HCT116 (cell line): ENCODE data around the gene HDAC11. TPM values are rescaled to one million over a fixed set of nuclear protein-coding genes. Genes with fewer than 3 reads are reported as not detected.

Source experiments
- ATAC-seq: fragments of 200-7000 bp; cut with Tn5 transposase; 2 replicates; pipeline ENCODE4 v1.9.1; 2020; ENCODE audit warnings: mild to moderate bottlenecking, moderate library complexity
- BruUV-seq: library from RNA; stranded (reverse); fragments of 400-500 nt; replicated peaks from 2 replicates; lab custom pipeline; 2021; lab: Mats Ljungman, UMichigan
- CTCF ChIA-PET: fragments of 300-600 bp; sonication (Branson Sonifier 250); formaldehyde crosslinking; loops from one replicate; lab custom pipeline; 2021; ENCODE audit warnings: antibody characterized with exemption; lab: Charles Lee
- POLR2A ChIA-PET: fragments of 300-600, 350-600 bp; sonication (Branson Sonifier 250); formaldehyde crosslinking; loops from one replicate; lab custom pipeline; 2021; ENCODE audit warnings: antibody characterized with exemption; lab: Charles Lee
- RAD21 ChIA-PET, 2 experiments: fragments of 300-600 bp; sonication (Branson Sonifier 250); formaldehyde crosslinking; loops; one replicate each; lab custom pipeline; 2023; ENCODE audit warnings: low total read pairs in 2 of 2; ENCODE audit not compliant: uncharacterized antibody in 2 of 2, unreplicated experiment in 2 of 2, low non-redundant PET in 1 of 2; lab: Charles Lee
- DNase-seq: peaks from one replicate; pipeline ENCODE4 v3.0.0-alpha.2; 2010; ENCODE audit warnings: low read depth, low spot score
- H2AFZ ChIP-seq: fragments of 200-600 bp; shearing (Covaris generic), sonication (generic); 2 replicates; pipeline ENCODE4 v1.6.1; 2017; ENCODE audit warnings: low read depth, mixed run types, mixed read lengths, antibody characterized with exemption, low read length; ENCODE audit not compliant: poor library complexity, severe bottlenecking
- H3K27ac ChIP-seq: 2 replicates; pipeline ENCODE4 v1.5.1; 2012; ENCODE audit warnings: low read depth, low read length
- H3K27me3 ChIP-seq: fragments of 200-600 bp; sonication (generic); 2 replicates; pipeline ENCODE4 v1.6.1; 2016; ENCODE audit warnings: mixed run types, low read length, mixed read lengths; ENCODE audit not compliant: insufficient read depth
- H3K36me3 ChIP-seq, 2 experiments: fragments of 200-500 bp in 1 of 2; fragments of 200-600 bp in 1 of 2; sonication (Bioruptor generic) in 1 of 2; sonication (generic) in 1 of 2; 2 replicates each; pipeline versions ENCODE4 v1.5.1 to v1.6.1; 2014 to 2016; ENCODE audit warnings: low read length in 2 of 2, inconsistent platforms in 1 of 2, mixed read lengths in 1 of 2, mixed run types in 1 of 2; ENCODE audit not compliant: insufficient read depth in 2 of 2, control insufficient read depth in 1 of 2
- H3K4me1 ChIP-seq, 2 experiments: fragments of 200-600 bp in 1 of 2; sonication (generic) in 1 of 2; 2 replicates each; pipeline versions ENCODE4 v1.5.1 to v1.6.1; 2012 to 2017; ENCODE audit warnings: low read length in 2 of 2, inconsistent platforms in 1 of 2, mild to moderate bottlenecking in 1 of 2, mixed read lengths in 1 of 2, mixed run types in 1 of 2, moderate library complexity in 1 of 2; ENCODE audit not compliant: insufficient read depth in 2 of 2, control insufficient read depth in 1 of 2
- H3K4me2 ChIP-seq: fragments of 200-600 bp; sonication (generic); 2 replicates; pipeline ENCODE4 v1.6.1; 2017; ENCODE audit warnings: mixed run types, low read length, mixed read lengths
- H3K4me3 ChIP-seq, 2 experiments: fragments of 200-600 bp in 1 of 2; sonication (generic) in 1 of 2; replicated peaks in 1 of 2; 2 replicates each; pipeline ENCODE4 v1.5.1; 2011 to 2016; ENCODE audit warnings: low read length in 2 of 2, control low read depth in 1 of 2, low read depth in 1 of 2, mild to moderate bottlenecking in 1 of 2, mixed read lengths in 1 of 2, mixed run types in 1 of 2
- H3K79me2 ChIP-seq: fragments of 200-600 bp; sonication (generic); 2 replicates; pipeline ENCODE4 v1.6.1; 2017; ENCODE audit warnings: mild to moderate bottlenecking, mixed run types, low read length, moderate library complexity, mixed read lengths; ENCODE audit not compliant: insufficient read depth
- H3K9ac ChIP-seq: fragments of 200-600 bp; sonication (generic); 2 replicates; pipeline ENCODE4 v1.6.1; 2016; ENCODE audit warnings: low read length, mixed read lengths
- H3K9me2 ChIP-seq: fragments of 200-600 bp; sonication (generic), shearing (Covaris generic); 2 replicates; pipeline ENCODE4 v1.6.1; 2017; ENCODE audit warnings: mixed run types, mild to moderate bottlenecking, moderate library complexity; ENCODE audit not compliant: insufficient read depth
- H3K9me3 ChIP-seq, 2 experiments: fragments of 200-500 bp in 1 of 2; fragments of 200-600 bp in 1 of 2; sonication (Bioruptor generic) in 1 of 2; sonication (generic) in 1 of 2; 2 replicates each; pipeline ENCODE4 v1.6.1; 2014 to 2017; ENCODE audit warnings: low read length in 2 of 2, mixed read lengths in 2 of 2, inconsistent platforms in 1 of 2, low read depth in 1 of 2, mild to moderate bottlenecking in 1 of 2, mixed run types in 1 of 2, moderate library complexity in 1 of 2; ENCODE audit not compliant: control insufficient read depth in 1 of 2, insufficient read depth in 1 of 2
- H4K20me1 ChIP-seq: fragments of 200-600 bp; sonication (generic), shearing (Covaris generic); 2 replicates; pipeline ENCODE4 v1.6.1; 2017; ENCODE audit warnings: mixed run types, mild to moderate bottlenecking, moderate library complexity; ENCODE audit not compliant: insufficient read depth
- CBX3 ChIP-seq: IDR thresholded peaks from 2 replicates; pipeline ENCODE4 v1.6.1; 2012; ENCODE audit warnings: low read depth
- EGR1 ChIP-seq: IDR thresholded peaks from 2 replicates; pipeline ENCODE4 v1.6.1; 2012; ENCODE audit warnings: low read depth
- ELF1 ChIP-seq: IDR thresholded peaks from 2 replicates; pipeline ENCODE4 v1.6.1; 2012; ENCODE audit warnings: low read depth, borderline replicate concordance
- EZH2 ChIP-seq: fragments of 200-600 bp; sonication (generic); IDR thresholded peaks from 2 replicates; pipeline ENCODE4 v1.6.1; 2017; ENCODE audit warnings: antibody characterized with exemption, mixed run types
- FOSL1 ChIP-seq: IDR thresholded peaks from 2 replicates; pipeline ENCODE4 v1.6.1; 2012; ENCODE audit warnings: low read depth
- JUND ChIP-seq: IDR thresholded peaks from 2 replicates; pipeline ENCODE4 v1.6.1; 2012
- POLR2A ChIP-seq: IDR thresholded peaks from 2 replicates; pipeline ENCODE4 v1.7.0; 2011; ENCODE audit warnings: borderline replicate concordance; ENCODE audit not compliant: insufficient read depth, insufficient read length; ENCODE audit errors: extremely low read depth
- SIN3A ChIP-seq: IDR thresholded peaks from 2 replicates; pipeline ENCODE4 v1.6.1; 2012; ENCODE audit warnings: low read depth
- SP1 ChIP-seq: IDR thresholded peaks from 2 replicates; pipeline ENCODE4 v1.6.1; 2012; ENCODE audit warnings: low read depth
- YY1 ChIP-seq: IDR thresholded peaks from 2 replicates; pipeline ENCODE4 v1.6.1; 2011; ENCODE audit warnings: low read length, low read depth, moderate library complexity, mild to moderate bottlenecking; ENCODE audit not compliant: insufficient replicate concordance; ENCODE audit errors: extremely low read depth
- ZFX ChIP-seq: fragments of 450-650 bp; IDR thresholded peaks from 2 replicates; pipeline ENCODE4 v1.6.1; 2017
- intact Hi-C: fragments of 100-400 bp; cut with micrococcal nuclease; formaldehyde crosslinking; loops from 2 replicates; pipeline ENCODE4 v1.10.0; 2022
- total RNA-seq: library from RNA; stranded (reverse); gene quantifications from one replicate; pipeline ENCODE4 v1.2.1, GENCODE V29; 2021; ENCODE audit not compliant: unreplicated experiment
- TF ChIP-seq, protein P1 (sequence below): IDR thresholded peaks from 2 replicates; pipeline ENCODE4 v1.6.1; 2011; ENCODE audit warnings: mild to moderate bottlenecking, low read length, moderate library complexity; ENCODE audit not compliant: insufficient replicate concordance; ENCODE audit errors: extremely low read depth
- TF ChIP-seq, protein P2 (sequence below): IDR thresholded peaks from 2 replicates; pipeline ENCODE4 v1.6.1; 2012
- TF ChIP-seq, protein P3 (sequence below): IDR thresholded peaks from 2 replicates; pipeline ENCODE4 v1.6.1; 2012; ENCODE audit warnings: low read depth

The HDAC11 gene
- total RNA-seq, 1 experiment from 2014 or later: 16.1 TPM

DNA sequence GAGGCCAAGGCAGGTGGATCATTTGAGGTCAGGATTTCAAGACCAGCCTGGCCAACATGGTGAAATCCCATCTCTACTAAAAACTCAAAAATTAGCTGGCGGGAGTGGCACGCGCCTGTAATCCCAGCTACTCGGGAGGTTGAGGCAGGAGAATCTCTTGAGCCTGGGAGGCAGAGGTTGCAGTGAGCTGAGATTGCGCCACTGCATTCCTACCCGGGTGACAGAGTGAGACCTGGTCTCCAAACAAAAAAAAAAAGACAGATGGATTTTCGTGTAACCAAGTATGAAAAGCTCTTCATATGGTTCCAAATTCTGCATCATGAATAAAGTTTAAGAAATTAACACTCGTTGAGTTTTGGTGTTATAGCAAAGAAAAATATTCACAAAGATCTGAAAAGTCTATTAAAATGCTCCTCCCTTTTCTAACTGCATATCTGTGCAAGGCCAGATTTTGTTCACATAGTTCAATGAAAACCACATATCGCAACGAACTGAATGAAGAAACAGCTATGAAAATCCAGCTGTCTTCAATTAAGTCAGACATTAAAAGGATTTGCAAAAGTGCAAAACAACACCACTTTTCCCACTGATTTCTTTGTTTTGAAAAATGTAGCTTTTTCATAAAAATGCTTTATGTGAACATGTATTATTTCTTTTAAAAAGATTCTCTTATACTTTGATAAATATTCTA, 45.0 kb downstream of the HDAC11 start:
- ATAC-seq: no peak
- Histone ChIP-seq H4K20me1 (no peaks in the 10 kb centered on the region), H3K9ac (no peak overlapping the region), H3K9me3 (no peaks in the 10 kb centered on the region), H3K4me3 (no peak overlapping the region), H3K4me2 (no peak overlapping the region), H3K36me3 (no peaks in the 10 kb centered on the region), H3K27ac (no peak overlapping the region), H2AFZ (no peak overlapping the region), H3K4me1 (peaks cover 0 to 17% of the 10 kb centered on the region in 2 experiments; a peak in 2 of 4 replicates), H3K79me2 (no peaks in the 10 kb centered on the region), H3K27me3 (no peaks in the 10 kb centered on the region), H3K9me2 (no peaks in the 10 kb centered on the region)
- no peak for DNase-seq
- ChIA-PET POLR2A (interaction anchor here (0.7 to 1.3 kb wide), 2 partner anchors 11 to 13 kb away, joined by 3 read pairs; no protein-coding TSS in a partner anchor), CTCF (interaction anchor here (1.0 to 1.4 kb wide), 2 partner anchors 29 to 434 kb away, joined by 3 to 4 read pairs; no protein-coding TSS in a partner anchor), RAD21 (no interaction called here)
- TF ChIP-seq YY1: no peak
- no peak for TF ChIP-seq SP1
- TF ChIP-seq, protein P1, sequence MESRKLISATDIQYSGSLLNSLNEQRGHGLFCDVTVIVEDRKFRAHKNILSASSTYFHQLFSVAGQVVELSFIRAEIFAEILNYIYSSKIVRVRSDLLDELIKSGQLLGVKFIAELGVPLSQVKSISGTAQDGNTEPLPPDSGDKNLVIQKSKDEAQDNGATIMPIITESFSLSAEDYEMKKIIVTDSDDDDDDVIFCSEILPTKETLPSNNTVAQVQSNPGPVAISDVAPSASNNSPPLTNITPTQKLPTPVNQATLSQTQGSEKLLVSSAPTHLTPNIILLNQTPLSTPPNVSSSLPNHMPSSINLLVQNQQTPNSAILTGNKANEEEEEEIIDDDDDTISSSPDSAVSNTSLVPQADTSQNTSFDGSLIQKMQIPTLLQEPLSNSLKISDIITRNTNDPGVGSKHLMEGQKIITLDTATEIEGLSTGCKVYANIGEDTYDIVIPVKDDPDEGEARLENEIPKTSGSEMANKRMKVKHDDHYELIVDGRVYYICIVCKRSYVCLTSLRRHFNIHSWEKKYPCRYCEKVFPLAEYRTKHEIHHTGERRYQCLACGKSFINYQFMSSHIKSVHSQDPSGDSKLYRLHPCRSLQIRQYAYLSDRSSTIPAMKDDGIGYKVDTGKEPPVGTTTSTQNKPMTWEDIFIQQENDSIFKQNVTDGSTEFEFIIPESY: no peak
- no peak for TF ChIP-seq SIN3A
- no peak for TF ChIP-seq EGR1
- TF ChIP-seq JUND: no peak
- no peak for TF ChIP-seq ZFX
- TF ChIP-seq CBX3: no peak
- no peak for TF ChIP-seq FOSL1
- no peak for TF ChIP-seq EZH2
- TF ChIP-seq ELF1: no peak
- TF ChIP-seq, protein P2, sequence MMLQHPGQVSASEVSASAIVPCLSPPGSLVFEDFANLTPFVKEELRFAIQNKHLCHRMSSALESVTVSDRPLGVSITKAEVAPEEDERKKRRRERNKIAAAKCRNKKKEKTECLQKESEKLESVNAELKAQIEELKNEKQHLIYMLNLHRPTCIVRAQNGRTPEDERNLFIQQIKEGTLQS: no peak
- TF ChIP-seq, protein P3, sequence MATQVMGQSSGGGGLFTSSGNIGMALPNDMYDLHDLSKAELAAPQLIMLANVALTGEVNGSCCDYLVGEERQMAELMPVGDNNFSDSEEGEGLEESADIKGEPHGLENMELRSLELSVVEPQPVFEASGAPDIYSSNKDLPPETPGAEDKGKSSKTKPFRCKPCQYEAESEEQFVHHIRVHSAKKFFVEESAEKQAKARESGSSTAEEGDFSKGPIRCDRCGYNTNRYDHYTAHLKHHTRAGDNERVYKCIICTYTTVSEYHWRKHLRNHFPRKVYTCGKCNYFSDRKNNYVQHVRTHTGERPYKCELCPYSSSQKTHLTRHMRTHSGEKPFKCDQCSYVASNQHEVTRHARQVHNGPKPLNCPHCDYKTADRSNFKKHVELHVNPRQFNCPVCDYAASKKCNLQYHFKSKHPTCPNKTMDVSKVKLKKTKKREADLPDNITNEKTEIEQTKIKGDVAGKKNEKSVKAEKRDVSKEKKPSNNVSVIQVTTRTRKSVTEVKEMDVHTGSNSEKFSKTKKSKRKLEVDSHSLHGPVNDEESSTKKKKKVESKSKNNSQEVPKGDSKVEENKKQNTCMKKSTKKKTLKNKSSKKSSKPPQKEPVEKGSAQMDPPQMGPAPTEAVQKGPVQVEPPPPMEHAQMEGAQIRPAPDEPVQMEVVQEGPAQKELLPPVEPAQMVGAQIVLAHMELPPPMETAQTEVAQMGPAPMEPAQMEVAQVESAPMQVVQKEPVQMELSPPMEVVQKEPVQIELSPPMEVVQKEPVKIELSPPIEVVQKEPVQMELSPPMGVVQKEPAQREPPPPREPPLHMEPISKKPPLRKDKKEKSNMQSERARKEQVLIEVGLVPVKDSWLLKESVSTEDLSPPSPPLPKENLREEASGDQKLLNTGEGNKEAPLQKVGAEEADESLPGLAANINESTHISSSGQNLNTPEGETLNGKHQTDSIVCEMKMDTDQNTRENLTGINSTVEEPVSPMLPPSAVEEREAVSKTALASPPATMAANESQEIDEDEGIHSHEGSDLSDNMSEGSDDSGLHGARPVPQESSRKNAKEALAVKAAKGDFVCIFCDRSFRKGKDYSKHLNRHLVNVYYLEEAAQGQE: no peak
- TF ChIP-seq POLR2A: no peak
- intact Hi-C loops: no loop called here
- BruUV-seq: no TSS peak
